ENCODE results near the gene REV3L.

DNA sequence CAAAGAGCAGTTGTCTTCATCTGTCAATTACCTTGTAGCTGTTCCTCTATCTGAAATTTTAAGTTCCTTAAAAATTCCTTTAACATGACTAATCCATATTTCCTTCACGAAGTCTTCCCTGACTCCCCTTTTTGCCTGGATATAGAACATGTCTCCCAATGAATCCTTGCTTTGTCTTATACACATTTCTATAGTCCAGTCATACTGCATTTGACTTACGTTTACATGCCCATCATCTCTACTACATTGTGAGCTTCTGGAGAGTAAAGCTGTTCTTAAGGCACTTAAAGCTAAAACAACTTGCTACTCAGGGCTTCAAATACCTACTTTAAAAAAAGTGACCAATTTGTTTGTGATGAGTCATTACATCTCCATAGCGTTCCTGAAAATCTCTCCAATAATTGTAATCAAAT, 4.9 kb downstream of the REV3L start:
- TF ChIP-seq, protein P1, sequence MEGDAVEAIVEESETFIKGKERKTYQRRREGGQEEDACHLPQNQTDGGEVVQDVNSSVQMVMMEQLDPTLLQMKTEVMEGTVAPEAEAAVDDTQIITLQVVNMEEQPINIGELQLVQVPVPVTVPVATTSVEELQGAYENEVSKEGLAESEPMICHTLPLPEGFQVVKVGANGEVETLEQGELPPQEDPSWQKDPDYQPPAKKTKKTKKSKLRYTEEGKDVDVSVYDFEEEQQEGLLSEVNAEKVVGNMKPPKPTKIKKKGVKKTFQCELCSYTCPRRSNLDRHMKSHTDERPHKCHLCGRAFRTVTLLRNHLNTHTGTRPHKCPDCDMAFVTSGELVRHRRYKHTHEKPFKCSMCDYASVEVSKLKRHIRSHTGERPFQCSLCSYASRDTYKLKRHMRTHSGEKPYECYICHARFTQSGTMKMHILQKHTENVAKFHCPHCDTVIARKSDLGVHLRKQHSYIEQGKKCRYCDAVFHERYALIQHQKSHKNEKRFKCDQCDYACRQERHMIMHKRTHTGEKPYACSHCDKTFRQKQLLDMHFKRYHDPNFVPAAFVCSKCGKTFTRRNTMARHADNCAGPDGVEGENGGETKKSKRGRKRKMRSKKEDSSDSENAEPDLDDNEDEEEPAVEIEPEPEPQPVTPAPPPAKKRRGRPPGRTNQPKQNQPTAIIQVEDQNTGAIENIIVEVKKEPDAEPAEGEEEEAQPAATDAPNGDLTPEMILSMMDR (IDR thresholded peaks at IDR 0.05; ENCODE audit: low read depth, low read length), result no peak
- no peak for TF ChIP-seq EZH2phosphoT487 (IDR thresholded peaks at IDR 0.05; ENCODE audit: low read depth)

All from OCI-LY3 (cell line).